Fibroblast of peridontal ligament (primary cell): Measurements from ENCODE around the gene CIP2A.

ENCODE experiments used
- DNase-seq: peaks from one replicate; pipeline ENCODE4 v3.0.0-alpha.2; 2010; ENCODE audit errors: extremely low read depth

CIP2A gene

DNA sequence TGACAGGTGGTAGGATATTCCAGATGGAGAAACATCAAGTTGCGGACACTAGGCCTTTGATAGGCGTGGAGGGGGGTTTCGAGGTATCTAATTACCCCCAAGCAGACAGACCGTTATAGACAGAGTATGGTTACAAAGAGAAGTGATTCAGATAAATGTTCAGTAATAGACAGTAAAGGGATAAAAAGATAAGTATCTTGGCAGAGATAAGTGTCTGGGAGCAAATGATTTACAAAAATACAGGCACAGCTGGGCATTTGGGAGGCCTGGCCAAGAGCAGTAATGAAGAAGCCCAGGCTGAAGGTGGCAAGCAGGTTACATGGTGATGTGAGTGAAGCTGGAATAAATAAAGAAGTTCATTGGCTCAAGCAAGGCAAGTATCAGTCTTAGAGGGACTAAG is 78.2 kb downstream of the CIP2A start:
- DNase-seq: no peak

DNA sequence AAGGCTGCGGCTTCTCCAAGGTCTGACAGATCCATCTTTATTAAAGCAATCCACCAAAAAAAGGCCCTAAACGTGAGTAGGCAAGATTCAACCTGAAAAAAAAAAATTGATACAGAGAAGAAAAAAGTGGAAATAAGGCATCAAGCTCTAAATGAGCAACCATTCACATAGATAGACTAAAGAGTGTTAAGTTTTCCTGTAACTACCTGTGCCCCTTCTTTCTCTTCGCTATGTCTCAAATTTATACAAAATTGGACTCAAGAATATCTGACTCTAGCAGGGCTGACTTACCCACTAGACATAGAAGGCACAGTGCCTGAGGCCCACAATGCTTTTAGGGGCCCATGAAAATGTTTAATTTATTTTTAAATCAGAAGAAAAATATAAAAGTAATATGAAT is 78.7 kb downstream of the CIP2A start, which contains the start of gene MYH15:
TSS of gene MYH15 (minus strand) at position 101 of the 400 bp plus-strand sequence. CDS start at position 35, 66 bp downstream.
- DNase-seq: no peak

DNA sequence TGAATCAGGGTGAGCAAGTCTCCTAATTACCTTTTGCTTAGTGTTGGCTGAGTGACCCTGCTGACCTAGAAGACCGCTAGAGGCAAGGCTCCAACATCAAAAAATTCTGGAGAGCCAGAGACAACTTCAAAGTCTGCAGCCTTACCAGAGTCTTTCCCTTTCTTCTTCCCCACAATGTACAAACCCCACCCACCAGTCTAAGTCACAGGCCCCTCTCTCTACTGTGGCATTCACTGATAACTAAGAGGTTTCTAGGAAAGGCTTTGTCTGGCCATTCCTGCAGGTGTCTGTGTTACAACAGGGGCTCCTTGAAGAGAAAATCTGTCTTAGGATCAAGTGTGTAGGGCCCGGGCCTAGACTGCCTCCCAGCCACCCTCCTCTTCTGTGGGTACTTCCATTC is 79.4 kb downstream of the CIP2A start:
- DNase-seq: no peak

DNA sequence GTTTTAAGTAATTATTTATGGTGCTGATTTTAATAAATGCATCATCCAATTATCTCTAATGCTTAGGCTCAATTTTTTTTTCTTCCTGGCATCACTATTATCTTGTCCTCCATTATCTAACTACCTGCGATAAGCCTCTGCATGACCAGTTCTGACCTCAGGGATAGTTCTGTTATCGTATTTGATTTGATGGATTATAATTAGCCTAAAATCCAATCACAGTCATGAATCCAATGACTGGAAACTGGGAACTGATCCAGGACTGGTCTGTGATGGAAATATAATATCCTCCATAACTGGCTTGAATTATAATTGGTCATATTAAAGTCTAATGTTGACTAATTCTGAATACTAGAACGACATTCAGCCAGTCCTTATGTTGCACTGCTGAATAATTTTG is 80.0 kb downstream of the CIP2A start:
- no peak for DNase-seq

DNA sequence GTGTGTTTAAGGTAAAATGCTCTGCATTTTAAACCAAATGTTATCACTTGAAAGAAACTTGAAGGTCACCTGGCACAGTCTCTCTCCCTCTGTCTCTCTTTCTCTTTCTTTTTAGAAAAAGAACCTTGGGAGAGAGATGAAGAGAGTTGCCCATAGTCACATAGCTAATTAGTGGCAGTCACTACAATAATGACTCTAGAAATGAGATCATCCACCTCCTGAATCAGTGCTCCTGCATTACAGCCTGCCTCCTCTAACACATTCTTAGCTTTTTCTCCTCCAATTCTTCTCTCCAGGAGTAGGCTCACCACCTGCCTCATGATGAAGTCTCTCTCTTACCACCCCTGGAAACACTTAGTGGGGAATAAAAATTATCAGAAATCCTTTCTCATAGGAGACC is 81.3 kb downstream of the CIP2A start:
- no peak for DNase-seq

DNA sequence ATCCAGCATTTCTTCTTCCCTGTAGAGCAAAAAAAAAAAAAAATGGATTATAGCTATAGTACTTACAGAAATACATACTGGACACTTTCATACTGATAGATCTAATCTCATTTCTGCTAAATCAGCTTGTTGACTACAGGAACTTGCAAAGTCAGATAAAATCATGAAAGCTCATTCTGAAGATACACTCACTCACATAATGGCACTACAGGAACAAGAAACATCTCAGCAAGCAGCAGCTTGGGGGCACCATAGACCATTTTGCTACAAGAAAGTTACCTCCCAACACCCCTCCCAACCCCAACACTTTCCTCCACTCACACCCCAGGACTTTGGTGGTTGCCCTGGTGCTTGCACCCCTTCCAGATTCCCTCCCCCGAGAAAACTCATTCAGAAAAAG is 83.4 kb downstream of the CIP2A start:
- DNase-seq: no peak

DNA sequence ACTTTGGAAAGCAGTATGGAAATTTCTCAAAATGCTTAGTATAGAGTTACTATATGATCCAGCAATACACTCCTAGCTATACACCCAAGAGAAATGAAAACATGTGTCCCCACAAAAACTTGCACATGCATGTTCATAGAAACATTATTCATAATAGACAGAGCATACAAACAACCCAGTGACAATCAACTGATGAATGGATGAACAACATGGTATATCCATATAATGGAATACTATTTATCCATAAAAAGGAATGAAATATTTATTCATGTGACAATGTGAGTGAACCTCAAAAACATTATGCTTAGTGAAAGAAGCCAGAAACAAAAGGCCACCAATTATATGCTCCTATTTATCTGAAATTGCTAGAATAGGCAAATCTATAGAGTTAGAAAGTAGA is 85.5 kb downstream of the CIP2A start:
- DNase-seq: no peak

DNA sequence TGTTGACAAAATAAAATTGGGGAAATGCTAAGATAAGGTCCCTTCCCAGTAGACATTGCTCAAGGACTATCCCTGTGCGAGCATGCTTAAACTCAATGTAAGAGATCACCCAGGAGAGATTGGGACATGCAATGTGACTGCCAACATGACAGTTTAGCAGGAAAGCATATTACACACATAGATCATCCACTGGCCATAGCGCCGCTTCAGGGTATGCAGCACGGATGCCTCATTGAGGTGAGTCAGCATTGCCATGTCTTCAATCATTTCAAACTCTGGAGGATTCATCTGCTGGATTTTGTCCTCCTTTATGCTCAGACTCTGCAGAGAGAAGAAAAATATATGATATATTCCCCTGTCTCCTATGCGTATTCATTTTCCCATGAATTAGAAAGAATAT is 87.7 kb downstream of the CIP2A start:
- DNase-seq: no peak

DNA sequence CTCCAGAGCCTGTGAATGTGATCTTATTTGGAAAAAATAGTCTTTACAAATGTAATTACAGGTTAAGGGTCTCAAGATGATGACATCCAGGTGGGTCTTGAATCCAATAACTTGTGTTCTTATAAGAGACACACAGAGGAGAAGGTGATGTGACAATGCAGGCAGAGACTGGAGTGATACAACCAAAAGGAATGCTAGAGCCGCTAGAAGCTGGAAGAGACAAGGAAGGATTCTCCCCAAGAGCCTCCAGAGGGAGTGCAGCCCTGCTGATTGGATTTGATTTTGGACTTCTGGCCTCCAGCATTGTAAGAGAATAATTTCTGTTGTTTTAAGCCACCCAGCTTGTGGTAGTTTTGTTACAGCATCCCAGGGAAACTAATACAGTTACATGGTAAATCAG is 88.5 kb downstream of the CIP2A start:
- DNase-seq: no peak
